Caco-2 (cell line): ENCODE measurements around the gene ALK. TPM values are rescaled to one million over a fixed set of nuclear protein-coding genes. Genes with fewer than 3 reads are reported as not detected.

ENCODE experiments used
- BruUV-seq: library from RNA; stranded (reverse); fragments of 400-500 nt; replicated peaks from 2 replicates; lab custom pipeline; 2021; lab: Mats Ljungman, UMichigan
- CTCF ChIA-PET: fragments of 300-600 bp; sonication (Branson Sonifier 250); formaldehyde crosslinking; loops from one replicate; lab custom pipeline; 2022; ENCODE audit warnings: antibody characterized with exemption; lab: Charles Lee
- POLR2A ChIA-PET: fragments of 300-600 bp; sonication (Branson Sonifier 250); formaldehyde crosslinking; loops from one replicate; lab custom pipeline; 2022; ENCODE audit warnings: antibody characterized with exemption; lab: Charles Lee
- DNase-seq, 2 experiments: peaks; one replicate each; pipeline versions ENCODE4 v3.0.0 to v3.0.0-alpha.2; 2020 to 2022
- H3K27me3 ChIP-seq: replicated peaks from 2 replicates; pipeline ENCODE4 v1.6.0; 2011; ENCODE audit warnings: low read length; ENCODE audit not compliant: control insufficient read depth, insufficient read depth
- H3K36me3 ChIP-seq: 2 replicates; pipeline ENCODE4 v1.5.1; 2011; ENCODE audit warnings: low read length; ENCODE audit not compliant: control insufficient read depth, insufficient read depth
- H3K4me1 ChIP-seq: fragments of 250-450 bp; sonication (Bioruptor Pico); 2 replicates; pipeline ENCODE4 v1.5.1; 2020; ENCODE audit warnings: mild to moderate bottlenecking
- H3K4me3 ChIP-seq: 2 replicates; pipeline ENCODE4 v1.5.1; 2011; ENCODE audit warnings: low read depth, mild to moderate bottlenecking, control low read depth, low read length
- H3K9me3 ChIP-seq: fragments of 250-450 bp; sonication (Bioruptor Pico); 2 replicates; pipeline ENCODE4 v1.5.1; 2020; ENCODE audit warnings: mild to moderate bottlenecking, moderate library complexity
- H3K27ac Mint-ChIP-seq: one replicate; pipeline ENCODE4 v1.8.0; 2022; ENCODE audit warnings: mixed read lengths; ENCODE audit not compliant: unreplicated experiment
- H3K27me3 Mint-ChIP-seq: one replicate; pipeline ENCODE4 v1.8.0; 2022; ENCODE audit warnings: mixed read lengths; ENCODE audit not compliant: insufficient read depth, unreplicated experiment
- H3K36me3 Mint-ChIP-seq: one replicate; pipeline ENCODE4 v1.8.0; 2022; ENCODE audit warnings: mild to moderate bottlenecking, mixed read lengths; ENCODE audit not compliant: insufficient read depth, unreplicated experiment
- H3K4me1 Mint-ChIP-seq: one replicate; pipeline ENCODE4 v1.8.0; 2022; ENCODE audit warnings: low read depth, mixed read lengths; ENCODE audit not compliant: unreplicated experiment
- H3K4me3 Mint-ChIP-seq: one replicate; pipeline ENCODE4 v1.8.0; 2022; ENCODE audit warnings: mild to moderate bottlenecking, moderate library complexity, mixed read lengths; ENCODE audit not compliant: unreplicated experiment
- H3K9me3 Mint-ChIP-seq: one replicate; pipeline ENCODE4 v1.8.0; 2022; ENCODE audit warnings: mixed read lengths; ENCODE audit not compliant: unreplicated experiment
- intact Hi-C: fragments of 100-400 bp; cut with micrococcal nuclease; formaldehyde crosslinking; loops from one replicate; pipeline ENCODE4 v1.10.0; 2022; ENCODE audit not compliant: unreplicated experiment
- total RNA-seq: library from RNA; stranded (reverse); gene quantifications from 2 replicates; pipeline ENCODE4 v1.2.3, GENCODE V29; 2022
- TF ChIP-seq, protein P1 (sequence below), 2 experiments: fragments of 200-600 bp in 1 of 2; IDR thresholded peaks; 1 replicate in 1 of 2; 2 replicates in 1 of 2; pipeline versions ENCODE4 v1.5.1 to v1.8.0; 2011 to 2022; ENCODE audit warnings: antibody characterized with exemption in 1 of 2, control low read depth in 1 of 2, inconsistent platforms in 1 of 2, low read depth in 1 of 2, low read length in 1 of 2, mild to moderate bottlenecking in 1 of 2, moderate library complexity in 1 of 2; ENCODE audit not compliant: insufficient read depth in 1 of 2, severe bottlenecking in 1 of 2, unreplicated experiment in 1 of 2

ALK gene
- total RNA-seq, 1 experiment from 2014 or later, result 0.11 TPM

DNA sequence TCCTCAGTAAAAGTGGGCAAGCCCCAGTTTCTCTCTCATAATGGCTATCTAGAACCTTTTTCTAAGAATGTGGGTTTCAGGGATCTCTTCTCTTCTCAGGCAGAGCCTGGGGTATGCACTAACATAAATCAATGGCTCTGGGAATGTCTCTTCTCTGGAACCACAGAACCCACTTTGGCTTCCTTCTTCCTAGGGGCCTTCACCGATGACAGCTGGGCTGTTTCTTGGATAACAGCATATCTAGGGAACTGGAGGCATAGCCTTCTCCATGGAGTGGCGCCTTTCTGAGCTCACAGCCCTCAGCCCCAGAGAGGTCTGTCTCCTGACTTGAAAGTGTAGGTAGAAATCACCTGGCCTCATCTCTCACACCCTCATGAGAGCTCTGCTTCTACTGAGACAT is 558.3 kb downstream of the ALK start:
- H3K9me3 ChIP-seq, result no peaks in the 10 kb centered on the region
- DNase-seq, result no peak
- peaks cover 22% of the 10 kb centered on the region for H3K27me3 Mint-ChIP-seq
- POLR2A ChIA-PET, result no interaction called here
- H3K4me3 ChIP-seq, result no peak overlapping the region
- H3K4me1 Mint-ChIP-seq, result no peaks in the 10 kb centered on the region
- TF ChIP-seq, protein P1, sequence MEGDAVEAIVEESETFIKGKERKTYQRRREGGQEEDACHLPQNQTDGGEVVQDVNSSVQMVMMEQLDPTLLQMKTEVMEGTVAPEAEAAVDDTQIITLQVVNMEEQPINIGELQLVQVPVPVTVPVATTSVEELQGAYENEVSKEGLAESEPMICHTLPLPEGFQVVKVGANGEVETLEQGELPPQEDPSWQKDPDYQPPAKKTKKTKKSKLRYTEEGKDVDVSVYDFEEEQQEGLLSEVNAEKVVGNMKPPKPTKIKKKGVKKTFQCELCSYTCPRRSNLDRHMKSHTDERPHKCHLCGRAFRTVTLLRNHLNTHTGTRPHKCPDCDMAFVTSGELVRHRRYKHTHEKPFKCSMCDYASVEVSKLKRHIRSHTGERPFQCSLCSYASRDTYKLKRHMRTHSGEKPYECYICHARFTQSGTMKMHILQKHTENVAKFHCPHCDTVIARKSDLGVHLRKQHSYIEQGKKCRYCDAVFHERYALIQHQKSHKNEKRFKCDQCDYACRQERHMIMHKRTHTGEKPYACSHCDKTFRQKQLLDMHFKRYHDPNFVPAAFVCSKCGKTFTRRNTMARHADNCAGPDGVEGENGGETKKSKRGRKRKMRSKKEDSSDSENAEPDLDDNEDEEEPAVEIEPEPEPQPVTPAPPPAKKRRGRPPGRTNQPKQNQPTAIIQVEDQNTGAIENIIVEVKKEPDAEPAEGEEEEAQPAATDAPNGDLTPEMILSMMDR (IDR thresholded peaks at IDR 0.05; ENCODE audit: insufficient read depth in 1 of 2, low read depth in 1 of 2, low read length in 1 of 2, severe bottlenecking in 1 of 2, unreplicated experiment in 1 of 2), result no peak
- H3K4me3 Mint-ChIP-seq, result no peak overlapping the region
- BruUV-seq, result no TSS peak
- H3K36me3 Mint-ChIP-seq, result no peaks in the 10 kb centered on the region
- intact Hi-C loops, result no loop called here
- H3K4me1 ChIP-seq, result no peaks in the 10 kb centered on the region
- no peak overlapping the region for H3K27ac Mint-ChIP-seq
- no peaks in the 10 kb centered on the region for H3K9me3 Mint-ChIP-seq
- CTCF ChIA-PET, result no interaction called here
- no peaks in the 10 kb centered on the region for H3K36me3 ChIP-seq
- no peaks in the 10 kb centered on the region; the same call in 1 of the 2 replicates for H3K27me3 ChIP-seq

DNA sequence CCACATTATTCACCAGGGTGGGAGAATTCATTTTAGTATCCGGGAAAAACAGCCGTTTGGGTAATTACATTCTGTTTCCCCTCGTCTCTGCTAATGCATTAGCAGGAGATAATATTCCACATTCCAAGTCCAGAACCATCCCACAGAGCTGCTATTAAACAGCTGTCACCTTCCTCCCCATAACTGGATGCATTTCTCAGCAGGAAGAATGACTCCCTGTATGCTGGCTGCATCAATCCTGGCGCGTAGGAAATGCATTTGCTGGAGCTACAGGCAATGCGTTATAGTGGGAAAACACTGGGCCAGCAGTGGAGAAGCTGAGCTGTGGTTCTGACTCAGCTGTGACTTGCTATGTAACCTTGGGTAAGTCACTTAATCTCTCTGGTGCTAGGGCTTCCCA is 560.2 kb downstream of the ALK start:
- H3K36me3 ChIP-seq, result no peaks in the 10 kb centered on the region
- Mint-ChIP-seq H3K9me3 (no peaks in the 10 kb centered on the region), H3K27ac (no peak overlapping the region), H3K36me3 (no peaks in the 10 kb centered on the region), H3K4me3 (no peak overlapping the region), H3K4me1 (no peaks in the 10 kb centered on the region), H3K27me3 (peaks cover 26% of the 10 kb centered on the region)
- H3K27me3 ChIP-seq, result no peaks in the 10 kb centered on the region; the same call in 1 of the 2 replicates
- TF ChIP-seq, protein P1 (IDR thresholded peaks at IDR 0.05; ENCODE audit: insufficient read depth in 1 of 2, low read depth in 1 of 2, low read length in 1 of 2, severe bottlenecking in 1 of 2, unreplicated experiment in 1 of 2), result no peak
- BruUV-seq, result no TSS peak
- ChIA-PET CTCF (no interaction called here), POLR2A (no interaction called here)
- no peak overlapping the region for H3K4me3 ChIP-seq
- H3K9me3 ChIP-seq, result no peaks in the 10 kb centered on the region
- DNase-seq, result no peak
- intact Hi-C loops, result no loop called here
- no peaks in the 10 kb centered on the region for H3K4me1 ChIP-seq

GRCh38 chr2:29360016-29360784 is 561.2 kb downstream of the ALK start:
- no peak overlapping the region for H3K27ac Mint-ChIP-seq
- ChIA-PET CTCF (no interaction called here), POLR2A (no interaction called here)
- no peak overlapping the region for H3K4me3 Mint-ChIP-seq
- intact Hi-C loops, result no loop called here
- H3K27me3 Mint-ChIP-seq, result peaks cover 27% of the 10 kb centered on the region
- TF ChIP-seq, protein P1 (IDR thresholded peaks at IDR 0.05; ENCODE audit: insufficient read depth in 1 of 2, low read depth in 1 of 2, low read length in 1 of 2, severe bottlenecking in 1 of 2, unreplicated experiment in 1 of 2), result no peak
- no peaks in the 10 kb centered on the region for H3K36me3 ChIP-seq
- no peaks in the 10 kb centered on the region for H3K36me3 Mint-ChIP-seq
- H3K4me3 ChIP-seq, result no peak overlapping the region
- H3K9me3 ChIP-seq, result no peaks in the 10 kb centered on the region
- no peaks in the 10 kb centered on the region for H3K4me1 Mint-ChIP-seq
- no peak for DNase-seq
- BruUV-seq, result no TSS peak
- no peaks in the 10 kb centered on the region; the same call in 1 of the 2 replicates for H3K27me3 ChIP-seq
- H3K9me3 Mint-ChIP-seq, result no peaks in the 10 kb centered on the region
- H3K4me1 ChIP-seq, result no peaks in the 10 kb centered on the region
